Thoracic aorta (tissue), 2 donors: ENCODE measurements around the gene OR10K2. TPM values are rescaled to one million over a fixed set of nuclear protein-coding genes. Genes with fewer than 3 reads are reported as not detected.

Experiments used
- ATAC-seq: fragments of 150-250 bp; one replicate; pipeline ENCODE4 v1.8.0; 2017; ENCODE audit warnings: low read depth; ENCODE audit not compliant: insufficient number of reproducible peaks, low FRiP score
- DNase-seq: peaks from one replicate; pipeline ENCODE4 v3.0.0-alpha.2; 2020; ENCODE audit warnings: low spot score
- H3K27ac ChIP-seq, 2 donors: fragments of 200-600 bp; sonication (generic); 1 replicate in 1 of 2; 2 replicates in 1 of 2; pipeline ENCODE4 v1.5.1; 2016; ENCODE audit warnings: mild to moderate bottlenecking in 2 of 2, moderate library complexity in 2 of 2
- H3K27me3 ChIP-seq: fragments of 200-600 bp; sonication (generic); replicated peaks from 2 replicates; pipeline ENCODE4 v1.6.0; 2016; ENCODE audit warnings: mild to moderate bottlenecking; ENCODE audit not compliant: insufficient read depth
- H3K36me3 ChIP-seq: fragments of 200-600 bp; sonication (generic); one replicate; pipeline ENCODE4 v1.5.1; 2016
- H3K4me1 ChIP-seq, 2 donors: fragments of 200-600 bp; sonication (generic); 1 replicate in 1 of 2; 2 replicates in 1 of 2; pipeline versions ENCODE4 v1.5.1 to v1.6.0; 2016; ENCODE audit warnings: low read depth in 2 of 2, mild to moderate bottlenecking in 1 of 2; ENCODE audit not compliant: control insufficient read depth in 1 of 2
- H3K4me3 ChIP-seq: fragments of 200-600 bp; sonication (generic); 2 replicates; pipeline ENCODE4 v1.5.1; 2016; ENCODE audit warnings: mild to moderate bottlenecking
- H3K9me3 ChIP-seq: fragments of 200-600 bp; sonication (generic); 2 replicates; pipeline ENCODE4 v1.5.1; 2016
- CTCF ChIP-seq: fragments of 200-600 bp; sonication (generic); IDR thresholded peaks from one replicate; pipeline ENCODE4 v1.5.1; 2019; ENCODE audit warnings: antibody characterized with exemption
- total RNA-seq, 2 donors: library from RNA; depleted of rRNA; stranded (reverse); fragments of >200 nt; gene quantifications; one replicate each; pipeline versions ENCODE4 v1.1.0 to v1.2.3, GENCODE V29; 2016

OR10K2 gene
- total RNA-seq, 2 donors from 2014 or later, result not detected

- Histone ChIP-seq H3K4me1 (no peaks in the 10 kb centered on the region), H3K36me3 (no peaks in the 10 kb centered on the region), H3K27ac (no peak overlapping the region), H3K27me3 (no peaks in the 10 kb centered on the region), H3K4me3 (no peak overlapping the region), H3K9me3 (peaks cover 14% of the 10 kb centered on the region)
- ATAC-seq, result no peak
- DNase-seq, result no peak
- no peak for TF ChIP-seq CTCF
These were observed 54.7 kb downstream of the OR10K2 start for GRCh38 chr1:158371188-158371953.

Other genes starting within 250 kb of the OR10K2 start
- 1 to 10 TPM; 1.9 to 2.4 TPM for gene CD1D, start 245.3 kb downstream of the OR10K2 start, total RNA-seq
- gene CD1A, start 171.8 kb downstream of the OR10K2 start, total RNA-seq, result not detected
- not detected for gene CD1C, start 136.3 kb downstream of the OR10K2 start, total RNA-seq
- not detected for gene CD1B, start 94.7 kb downstream of the OR10K2 start, total RNA-seq
- gene CD1E, start 72.3 kb downstream of the OR10K2 start, total RNA-seq, result not detected
- gene OR10T2, start 26.8 kb downstream of the OR10K2 start, total RNA-seq, result not detected
- gene OR10K1, start 35.6 kb upstream of the OR10K2 start, total RNA-seq, result not detected
- not detected for gene OR10R2, start 46.0 kb upstream of the OR10K2 start, total RNA-seq
- not detected for gene OR6Y1, start 128.2 kb upstream of the OR10K2 start, total RNA-seq
- gene OR6P1, start 144.3 kb upstream of the OR10K2 start, total RNA-seq, result not detected
- not detected for gene OR10X1, start 153.7 kb upstream of the OR10K2 start, total RNA-seq
- gene OR10Z1, start 179.0 kb upstream of the OR10K2 start, total RNA-seq, result not detected